Endothelial cell of umbilical vein (primary cell): ENCODE data around the gene AIRE.
"Not testable (repeated sequence)": the region's sequence is repeated elsewhere in the genome, so short reads cannot be mapped to it uniquely, and the experiment has no call there.

Source experiments
- EZH2 ChIP-seq: IDR thresholded peaks from 2 replicates; pipeline ENCODE4 v1.6.1; 2012; ENCODE audit warnings: borderline replicate concordance, low read depth, mild to moderate bottlenecking, moderate library complexity, low read length, inconsistent platforms; ENCODE audit not compliant: severe bottlenecking
- GATA2 ChIP-seq: IDR thresholded peaks from 2 replicates; pipeline ENCODE4 v1.7.0; 2011; ENCODE audit warnings: low read depth, mild to moderate bottlenecking, moderate library complexity, mixed read lengths, low read length; ENCODE audit not compliant: insufficient read length, insufficient read depth
- JUN ChIP-seq: IDR thresholded peaks from 2 replicates; pipeline ENCODE4 v1.6.1; 2011; ENCODE audit warnings: borderline replicate concordance, low read depth; ENCODE audit not compliant: insufficient read length, insufficient read depth
- MYC ChIP-seq: IDR thresholded peaks from one replicate; pipeline ENCODE4 v1.6.1; 2011; ENCODE audit warnings: mild to moderate bottlenecking, low read depth, low read length
- POLR2A ChIP-seq: IDR thresholded peaks from 2 replicates; pipeline ENCODE4 v1.6.1; 2012; ENCODE audit warnings: low read depth, mild to moderate bottlenecking, control low read depth, low read length
- POLR2AphosphoS5 ChIP-seq: IDR thresholded peaks from 2 replicates; pipeline ENCODE4 v1.6.1; 2012; ENCODE audit warnings: low read depth, mild to moderate bottlenecking, control low read depth, low read length, moderate library complexity; ENCODE audit not compliant: insufficient read depth
- TF ChIP-seq, protein P1 (sequence below), 2 donors: IDR thresholded peaks; 1 replicate in 1 of 2; 2 replicates in 1 of 2; pipeline ENCODE4 v1.5.1; 2011; ENCODE audit warnings: low read length in 2 of 2, mild to moderate bottlenecking in 2 of 2, moderate library complexity in 2 of 2, control low read depth in 1 of 2, inconsistent platforms in 1 of 2, low read depth in 1 of 2; ENCODE audit not compliant: insufficient read depth in 1 of 2; ENCODE audit errors: extremely low read depth in 1 of 2
- TF ChIP-seq, protein P2 (sequence below): IDR thresholded peaks from 2 replicates; pipeline ENCODE4 v1.6.1; 2011; ENCODE audit not compliant: insufficient read depth, insufficient read length

- TF ChIP-seq, protein P1, sequence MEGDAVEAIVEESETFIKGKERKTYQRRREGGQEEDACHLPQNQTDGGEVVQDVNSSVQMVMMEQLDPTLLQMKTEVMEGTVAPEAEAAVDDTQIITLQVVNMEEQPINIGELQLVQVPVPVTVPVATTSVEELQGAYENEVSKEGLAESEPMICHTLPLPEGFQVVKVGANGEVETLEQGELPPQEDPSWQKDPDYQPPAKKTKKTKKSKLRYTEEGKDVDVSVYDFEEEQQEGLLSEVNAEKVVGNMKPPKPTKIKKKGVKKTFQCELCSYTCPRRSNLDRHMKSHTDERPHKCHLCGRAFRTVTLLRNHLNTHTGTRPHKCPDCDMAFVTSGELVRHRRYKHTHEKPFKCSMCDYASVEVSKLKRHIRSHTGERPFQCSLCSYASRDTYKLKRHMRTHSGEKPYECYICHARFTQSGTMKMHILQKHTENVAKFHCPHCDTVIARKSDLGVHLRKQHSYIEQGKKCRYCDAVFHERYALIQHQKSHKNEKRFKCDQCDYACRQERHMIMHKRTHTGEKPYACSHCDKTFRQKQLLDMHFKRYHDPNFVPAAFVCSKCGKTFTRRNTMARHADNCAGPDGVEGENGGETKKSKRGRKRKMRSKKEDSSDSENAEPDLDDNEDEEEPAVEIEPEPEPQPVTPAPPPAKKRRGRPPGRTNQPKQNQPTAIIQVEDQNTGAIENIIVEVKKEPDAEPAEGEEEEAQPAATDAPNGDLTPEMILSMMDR (IDR thresholded peaks at IDR 0.05; ENCODE audit: extremely low read depth in 1 of 2, insufficient read depth in 1 of 2, low read depth in 1 of 2, low read length in 2 of 2) = not testable (repeated sequence)
- not testable (repeated sequence) for TF ChIP-seq EZH2, GATA2, POLR2A, MYC, POLR2AphosphoS5, JUN
- TF ChIP-seq, protein P2, sequence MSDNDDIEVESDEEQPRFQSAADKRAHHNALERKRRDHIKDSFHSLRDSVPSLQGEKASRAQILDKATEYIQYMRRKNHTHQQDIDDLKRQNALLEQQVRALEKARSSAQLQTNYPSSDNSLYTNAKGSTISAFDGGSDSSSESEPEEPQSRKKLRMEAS = not testable (repeated sequence)
Observed at GRCh38 chr21:44240353-44240752, 45.3 kb upstream of the AIRE start.
